Ecto neural progenitor cell (in vitro differentiated cells): ENCODE results near the gene RBM24.
"Not testable (repeated sequence)": the region's sequence is repeated elsewhere in the genome, so short reads cannot be mapped to it uniquely, and the experiment has no call there.

Experiments used
- DNase-seq: peaks from one replicate; pipeline ENCODE4 v3.0.0-alpha.2; 2018; ENCODE audit warnings: low spot score

The RBM24 gene

DNA sequence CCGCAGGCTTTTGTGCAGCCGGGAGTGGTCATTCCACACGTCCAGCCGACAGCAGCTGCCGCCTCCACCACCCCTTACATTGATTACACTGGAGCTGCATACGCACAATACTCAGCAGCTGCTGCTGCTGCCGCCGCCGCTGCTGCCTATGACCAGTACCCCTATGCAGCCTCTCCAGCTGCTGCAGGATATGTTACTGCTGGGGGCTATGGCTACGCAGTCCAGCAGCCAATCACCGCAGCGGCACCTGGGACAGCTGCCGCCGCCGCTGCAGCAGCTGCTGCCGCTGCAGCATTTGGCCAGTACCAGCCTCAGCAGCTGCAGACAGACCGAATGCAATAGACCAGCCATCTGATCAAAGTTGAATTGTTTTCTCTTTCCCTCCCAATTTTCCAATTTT lies 10.6 kb downstream of the RBM24 start:
- no peak for DNase-seq

DNA sequence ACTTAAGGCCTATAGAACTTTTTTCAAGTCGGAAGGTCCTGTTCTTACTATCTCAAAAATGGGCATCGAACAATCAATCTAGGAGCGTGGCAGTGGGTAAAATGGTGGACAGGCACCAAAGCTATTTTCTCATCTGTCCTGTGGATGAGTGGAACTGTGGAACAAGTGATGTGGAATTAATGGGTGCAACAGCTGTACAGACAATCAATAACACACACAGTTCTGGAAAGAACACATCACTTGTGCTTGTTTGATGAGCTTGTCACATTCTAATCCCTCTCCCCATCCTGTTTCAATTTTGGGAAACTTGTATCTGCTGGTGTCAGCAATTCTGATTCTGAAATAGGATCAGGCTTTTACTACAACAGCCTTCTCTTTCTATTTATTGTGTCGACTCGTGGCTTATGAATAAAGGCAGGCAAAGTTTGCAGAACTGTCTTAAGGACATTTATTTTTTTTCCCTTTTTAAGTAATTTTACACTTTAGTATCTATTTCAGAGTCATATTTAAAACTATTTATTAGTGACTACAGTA lies 11.5 kb downstream of the RBM24 start:
- no peak for DNase-seq

DNA sequence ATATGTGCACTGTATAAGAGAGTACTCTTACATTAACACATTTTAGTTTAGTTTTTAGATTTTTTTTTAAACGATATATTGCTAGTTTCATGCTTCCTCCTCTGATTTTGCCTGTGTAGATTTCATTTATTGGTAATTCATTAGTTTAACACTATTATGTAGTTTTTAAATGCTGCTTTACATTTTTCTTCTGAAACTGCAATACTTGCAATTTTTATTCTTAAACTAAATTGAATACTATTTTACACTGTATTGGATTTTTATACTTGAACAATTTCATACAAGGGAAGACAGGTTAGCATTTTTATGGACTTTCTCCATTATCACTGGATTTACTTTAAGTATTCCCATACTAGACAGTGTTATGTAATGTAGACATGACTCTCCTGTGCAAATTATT lies 12.2 kb downstream of the RBM24 start:
- no peak for DNase-seq

DNA sequence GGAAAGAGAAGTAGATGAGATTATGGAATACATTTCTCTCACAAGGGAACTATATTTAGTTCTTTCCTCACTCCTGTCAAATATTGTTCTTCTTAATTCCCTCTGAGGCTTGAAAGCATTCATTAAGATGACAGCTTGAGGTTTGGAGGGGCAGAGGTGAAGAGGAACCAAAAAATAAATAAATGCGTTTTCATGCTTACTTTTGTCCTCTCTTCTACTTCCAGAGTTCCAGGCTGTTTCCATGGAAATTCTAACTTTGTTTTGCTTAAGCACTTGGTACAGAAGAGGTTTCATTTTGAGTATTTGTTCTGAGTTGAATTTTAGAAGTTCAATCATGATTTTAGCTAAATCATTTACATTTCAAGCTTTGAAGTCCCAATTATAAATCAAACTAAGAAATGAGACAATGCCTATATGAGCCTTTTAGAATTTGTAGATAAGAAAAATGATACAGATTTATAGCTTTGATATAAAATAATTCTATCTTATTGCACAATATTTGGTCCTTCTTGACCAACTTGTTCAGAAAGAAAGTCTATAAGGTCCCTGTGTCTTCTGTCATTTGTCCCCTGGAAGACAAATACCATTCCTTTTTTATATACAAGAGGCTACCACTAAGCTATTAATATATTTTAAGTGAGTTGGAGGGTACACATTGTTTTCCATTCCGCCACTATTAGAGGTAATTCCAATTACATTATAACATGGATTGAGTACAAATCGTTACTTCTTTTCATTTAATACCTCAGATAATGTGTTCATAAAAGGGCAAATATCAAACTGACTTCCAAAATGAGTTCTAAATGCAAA lies 16.3 kb downstream of the RBM24 start:
- no peak for DNase-seq

DNA sequence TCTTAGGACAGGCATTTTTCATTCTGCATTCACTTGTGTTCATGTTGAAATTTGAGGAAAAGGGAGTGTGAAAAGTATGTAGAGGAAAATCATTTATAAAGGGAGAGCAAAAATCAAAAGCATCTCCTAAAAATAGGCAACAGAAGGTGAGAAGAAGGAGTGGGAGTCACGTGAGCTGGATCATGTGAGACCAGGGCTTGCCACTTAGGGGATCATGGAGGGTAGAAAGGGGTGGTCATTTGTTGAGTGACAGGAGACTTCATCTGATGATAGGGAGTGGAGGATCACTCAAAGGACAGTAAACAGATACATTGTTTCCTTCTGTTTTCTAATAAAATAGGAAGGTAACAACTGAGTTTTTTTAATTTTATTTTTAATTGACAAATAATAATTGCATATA lies 17.1 kb downstream of the RBM24 start:
- DNase-seq, result no peak

DNA sequence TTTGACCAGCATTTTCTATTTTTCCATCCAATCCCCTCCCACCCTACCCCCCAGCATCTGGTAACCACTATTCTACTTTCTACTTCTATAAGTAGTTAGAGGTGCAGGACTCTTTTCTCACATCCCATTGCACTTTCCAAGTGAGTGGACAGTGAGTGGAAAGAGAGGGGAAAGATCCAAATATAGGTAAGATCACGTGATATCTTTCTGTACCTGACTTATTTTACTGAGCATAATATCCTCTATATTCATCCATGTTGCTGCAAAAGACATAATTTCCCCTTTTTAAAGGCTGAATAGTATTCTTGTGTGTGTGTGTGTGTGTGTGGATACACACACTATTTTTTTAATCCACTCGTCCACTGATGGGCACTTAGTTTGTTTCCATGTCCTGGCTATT lies 18.1 kb downstream of the RBM24 start:
- no peak for DNase-seq

DNA sequence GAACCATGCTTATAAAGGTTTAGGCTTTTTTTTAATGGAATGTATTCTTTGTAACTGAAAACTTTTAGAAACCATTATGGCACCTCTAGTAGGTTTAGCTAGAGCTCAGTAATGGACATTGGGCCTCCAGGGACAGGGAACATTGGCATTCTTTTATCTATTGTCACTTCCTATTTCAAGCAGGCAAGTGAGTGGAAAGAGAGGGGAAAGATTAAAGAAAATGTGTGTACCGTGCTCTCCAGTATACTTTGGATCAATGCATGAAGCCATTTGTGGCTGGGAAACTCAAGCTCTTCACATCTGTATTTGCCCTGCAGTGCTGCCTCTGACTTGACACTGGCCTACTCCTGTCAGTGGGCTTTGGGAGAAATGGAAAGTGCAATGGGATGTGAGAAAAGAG lies 18.6 kb downstream of the RBM24 start:
- DNase-seq, result no peak

DNA sequence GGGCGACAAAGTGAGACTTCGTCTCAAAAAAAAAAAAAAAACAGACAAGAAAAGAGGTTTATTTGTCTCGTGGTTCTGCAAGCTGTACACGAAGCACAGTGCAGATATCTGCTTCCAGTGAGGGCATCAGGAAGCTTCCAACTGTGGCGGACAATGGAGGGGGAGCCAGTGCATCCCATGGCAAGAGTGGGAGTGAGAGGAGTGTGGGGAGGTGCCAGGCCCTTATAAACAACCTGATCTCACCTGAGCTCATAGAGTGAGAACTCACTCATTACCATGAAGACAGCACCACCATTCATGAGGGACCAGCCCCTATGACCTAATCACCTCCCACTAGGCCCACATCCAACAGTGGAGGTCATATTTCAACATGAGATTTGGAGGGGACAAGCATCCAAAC lies 19.5 kb downstream of the RBM24 start:
- DNase-seq, result no peak

DNA sequence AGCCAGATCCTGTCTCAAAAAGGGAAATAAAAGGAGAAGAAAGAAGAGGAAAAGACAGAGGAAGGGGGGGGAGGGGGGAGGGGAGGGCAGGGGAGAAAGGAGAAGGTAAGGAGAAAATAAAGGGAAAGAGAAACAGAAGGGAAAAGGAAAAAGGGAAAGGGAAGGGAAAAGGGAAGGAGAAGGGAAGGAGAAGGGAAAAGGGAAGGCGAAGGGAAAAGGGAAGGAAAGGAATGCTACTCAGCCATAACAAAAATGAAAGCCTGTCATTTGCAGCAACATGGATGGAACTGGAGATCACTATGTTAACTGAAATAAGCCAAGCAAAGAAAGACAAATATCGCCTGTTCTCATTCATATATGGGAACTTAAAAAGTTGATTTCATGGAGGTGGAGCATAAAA lies 22.3 kb downstream of the RBM24 start:
- DNase-seq, result no peak

DNA sequence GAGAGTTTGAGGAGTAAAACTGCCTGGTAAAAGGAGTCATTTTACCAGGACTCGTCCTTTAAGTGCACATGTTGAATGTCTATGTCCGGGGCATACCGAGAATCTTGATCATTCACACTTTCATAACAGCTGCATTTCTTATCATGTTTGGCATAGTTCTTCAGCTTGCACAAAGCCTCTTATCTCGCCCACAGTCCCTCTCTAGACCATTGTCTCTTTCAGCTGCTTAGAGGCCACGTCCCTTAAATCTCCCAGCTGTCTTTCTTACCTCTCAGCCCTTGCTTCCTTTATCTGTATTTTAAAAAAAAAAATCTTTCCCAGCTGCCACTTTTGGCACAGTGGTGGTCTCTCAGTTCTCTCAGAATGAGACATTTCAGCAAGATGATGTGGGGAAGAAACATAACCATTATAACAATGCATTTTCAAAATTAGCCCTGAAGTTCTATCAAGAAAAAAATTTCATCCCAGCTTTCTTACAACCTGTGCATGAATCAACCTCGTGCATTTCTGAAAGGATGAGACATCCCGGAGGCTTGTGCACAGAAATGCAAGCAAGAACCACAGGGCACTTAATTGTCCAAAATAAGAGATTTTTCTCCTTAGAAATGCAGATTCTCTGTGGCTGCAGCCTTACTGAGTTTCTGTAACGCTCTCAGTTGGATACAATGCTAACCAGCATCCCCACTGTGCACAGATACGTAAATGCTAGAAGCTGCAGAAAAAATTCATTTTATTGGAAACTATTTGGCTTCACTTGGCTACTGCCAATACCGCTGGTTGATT lies 24.2 kb downstream of the RBM24 start:
- no peak for DNase-seq

DNA sequence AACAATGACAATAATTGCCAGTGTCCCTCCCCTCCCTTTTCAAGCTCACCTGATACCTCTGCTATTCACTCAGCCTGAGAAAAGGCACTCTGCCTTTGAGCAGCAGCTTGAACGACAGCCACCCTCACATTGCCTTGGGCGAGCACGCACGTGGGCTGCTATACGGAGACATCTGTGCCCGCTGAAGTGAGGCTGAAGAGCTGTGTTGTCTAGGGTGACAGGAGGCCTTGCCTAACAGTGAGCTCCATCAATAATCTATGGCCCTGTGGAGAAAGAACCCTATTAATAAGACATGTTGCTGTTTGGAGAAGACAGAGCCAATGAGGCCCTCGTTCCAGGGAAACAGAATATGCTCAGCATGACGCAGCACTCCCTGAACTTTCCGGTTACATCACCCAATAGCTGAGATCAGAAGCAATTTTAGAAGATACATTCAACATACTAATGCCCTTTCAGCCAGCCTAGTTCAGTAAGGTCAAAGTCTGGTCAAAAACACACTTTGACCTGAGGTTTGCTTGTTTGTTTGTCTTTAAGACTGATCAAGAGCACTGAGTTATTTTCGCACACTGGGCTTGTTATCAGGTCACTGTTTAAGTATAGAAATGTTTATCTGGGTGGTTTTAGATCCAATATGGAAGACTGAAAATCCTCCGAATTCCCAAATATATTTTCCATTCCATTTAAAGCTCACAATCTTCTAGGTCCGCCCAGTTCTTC lies 30.6 kb downstream of the RBM24 start:
- no peak for DNase-seq

DNA sequence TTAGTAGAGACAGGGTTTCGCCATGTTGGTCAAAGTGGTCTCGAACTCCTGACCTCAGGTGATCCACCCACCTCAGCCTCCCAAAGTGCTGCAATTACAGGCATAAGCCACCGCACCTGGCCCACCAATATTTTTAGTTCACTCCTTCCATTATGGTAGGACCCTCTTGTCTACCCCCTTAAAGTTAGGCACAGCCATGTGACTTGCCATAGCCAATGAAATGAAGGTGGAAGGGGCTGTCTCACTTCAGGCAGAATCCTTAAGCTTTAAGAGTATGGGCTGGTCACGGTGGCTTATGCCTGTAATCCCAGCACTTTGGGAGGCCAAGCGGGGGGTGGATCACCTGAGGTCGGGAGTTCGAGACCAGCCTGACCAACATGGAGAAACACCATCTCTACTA lies 32.1 kb downstream of the RBM24 start:
- DNase-seq, result not testable (repeated sequence)

DNA sequence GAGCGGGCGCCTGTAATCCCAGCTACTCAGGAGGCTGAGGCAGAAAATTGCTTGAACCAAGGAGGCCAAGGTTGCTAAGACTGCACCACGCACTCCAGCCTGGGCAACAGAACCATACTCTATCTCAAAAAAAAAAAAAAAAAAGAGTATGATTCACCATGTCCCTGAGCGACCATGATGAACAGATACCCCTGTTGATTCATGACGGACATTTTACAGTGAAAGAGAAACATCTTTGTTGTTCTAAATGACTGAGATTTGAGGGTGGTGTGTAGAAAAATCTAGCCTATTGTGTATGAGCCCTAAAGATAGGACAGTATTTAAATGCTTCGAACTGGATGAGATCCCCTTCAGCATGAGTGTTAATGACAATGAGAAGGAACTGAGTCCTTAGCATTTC lies 32.8 kb downstream of the RBM24 start:
- DNase-seq, result no peak

DNA sequence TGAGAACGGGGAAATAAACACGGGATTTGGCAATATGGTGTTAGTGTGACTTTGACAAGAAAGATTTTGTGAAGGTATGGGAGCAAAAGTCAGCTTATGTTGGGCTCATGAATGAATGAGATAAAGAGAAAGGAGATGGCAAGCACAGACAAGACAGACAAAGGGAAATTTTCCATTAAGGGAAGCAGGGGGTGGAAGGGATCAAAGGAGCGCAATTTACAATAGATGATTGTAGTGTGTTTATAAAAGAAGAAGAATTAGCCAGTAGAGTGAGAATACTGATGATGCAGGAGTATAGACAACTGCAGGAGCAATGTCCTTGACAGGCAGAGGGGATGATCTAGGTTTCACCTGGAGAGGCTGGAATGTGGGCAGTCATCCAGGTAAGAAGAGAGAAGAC lies 34.1 kb downstream of the RBM24 start:
- DNase-seq, result no peak

DNA sequence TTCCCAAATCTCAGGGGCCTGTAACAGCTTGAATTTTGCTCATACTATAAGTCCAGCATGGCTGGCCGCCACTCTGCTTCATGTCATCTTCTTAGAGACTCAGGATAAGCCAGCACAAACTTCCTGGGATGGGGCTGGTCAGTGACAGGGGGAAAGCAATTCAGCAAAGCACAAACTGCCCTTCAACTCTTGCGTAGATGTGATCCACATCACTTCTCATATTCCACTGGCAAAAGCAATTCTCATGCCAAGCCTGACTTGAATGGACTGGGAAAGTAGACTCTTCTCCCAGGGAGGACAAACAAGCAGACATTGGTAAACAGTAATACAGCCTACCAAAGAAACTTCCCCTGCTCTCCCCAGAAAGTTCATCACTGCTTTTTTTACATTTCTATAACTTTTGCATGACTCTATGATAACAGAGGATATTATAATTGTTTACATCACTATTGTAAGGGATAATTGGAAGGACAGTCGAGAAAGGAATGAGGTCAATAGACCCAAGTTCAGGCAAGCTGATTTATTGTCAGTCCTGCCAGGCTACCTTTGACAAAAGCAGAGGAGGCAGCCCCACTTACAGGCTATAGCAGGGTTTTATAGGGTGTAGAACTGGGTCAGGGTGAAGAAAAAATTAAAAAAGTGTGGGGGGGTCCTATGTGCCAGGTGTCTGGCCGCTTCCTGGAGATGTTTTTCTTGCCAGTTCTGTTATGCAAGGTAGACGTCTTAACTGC lies 37.4 kb downstream of the RBM24 start:
- no peak for DNase-seq

DNA sequence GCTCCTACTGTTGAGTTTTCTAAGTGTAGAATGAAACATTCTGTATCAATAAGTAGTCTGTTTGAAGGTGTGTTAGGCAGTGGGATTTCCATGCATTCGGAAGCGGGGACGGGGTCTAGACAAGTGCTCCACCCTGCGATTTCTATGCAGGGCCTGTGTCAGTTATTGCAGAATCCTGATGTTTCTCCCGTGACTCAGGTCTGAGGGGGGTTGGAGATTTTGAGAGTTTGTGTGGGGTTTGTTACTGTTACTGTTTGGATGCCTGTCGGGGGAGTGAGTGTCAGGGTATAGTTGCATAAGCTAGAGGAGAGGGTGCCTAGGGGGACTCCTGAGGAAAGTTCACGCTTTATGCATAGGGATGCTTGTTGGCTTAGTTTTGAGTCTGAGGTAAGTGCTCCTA lies 39.1 kb downstream of the RBM24 start:
- not testable (repeated sequence) for DNase-seq

DNA sequence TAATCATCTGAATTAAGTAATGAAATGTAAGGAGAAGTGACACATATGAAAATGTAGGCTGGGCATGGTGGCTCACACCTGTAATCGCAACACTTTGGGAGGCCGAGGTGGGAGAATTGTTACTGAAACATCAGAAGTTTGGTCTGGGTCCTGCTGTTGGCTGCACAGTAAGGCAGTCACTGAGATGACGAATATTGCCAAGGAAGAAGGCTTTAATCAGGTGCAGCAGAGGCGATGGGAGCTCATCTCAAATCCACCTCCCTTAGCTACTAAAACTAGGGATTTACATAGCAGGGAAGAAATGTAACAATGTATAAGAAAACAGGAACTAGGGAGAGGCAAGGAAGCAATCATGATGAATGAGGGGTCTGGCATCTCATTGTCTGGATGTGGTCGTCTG lies 50.1 kb downstream of the RBM24 start:
- no peak for DNase-seq

DNA sequence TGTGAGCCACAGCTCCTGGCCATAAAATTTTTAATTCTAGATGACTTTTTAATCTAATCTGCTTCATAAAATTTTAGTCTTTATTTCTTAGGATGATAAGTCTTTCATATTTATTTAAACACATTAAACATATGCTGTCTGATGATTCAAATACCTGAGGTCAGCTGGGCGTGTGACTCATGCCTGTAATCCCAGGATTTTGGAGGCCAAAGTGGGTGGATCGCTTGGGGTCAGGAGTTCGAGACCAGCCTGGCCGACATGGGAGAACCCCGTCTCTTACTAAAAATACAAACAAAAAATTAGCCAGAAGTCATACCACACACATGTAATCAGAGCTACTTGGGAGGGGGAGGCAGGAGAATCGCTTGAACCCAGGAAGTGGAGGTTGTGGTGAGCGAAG lies 53.1 kb downstream of the RBM24 start:
- no peak for DNase-seq

DNA sequence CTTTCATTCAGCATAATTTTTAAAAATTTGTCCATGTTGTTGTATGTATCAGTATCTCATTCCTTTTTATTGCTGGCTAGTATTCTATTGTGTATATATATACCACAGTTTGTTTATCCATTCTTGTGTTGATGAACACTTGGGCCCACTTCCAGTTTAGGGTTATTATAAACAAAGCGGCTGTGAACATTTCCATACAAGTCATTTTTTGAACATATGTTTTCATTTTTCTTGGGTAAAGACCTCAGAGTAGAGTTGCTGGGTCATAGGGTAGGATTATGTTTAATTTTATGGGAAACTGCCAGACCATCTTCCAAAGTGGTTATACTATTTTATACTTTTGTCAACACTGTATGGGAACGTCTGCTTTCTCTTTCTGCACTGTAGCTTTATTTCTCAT lies 55.3 kb downstream of the RBM24 start:
- no peak for DNase-seq

DNA sequence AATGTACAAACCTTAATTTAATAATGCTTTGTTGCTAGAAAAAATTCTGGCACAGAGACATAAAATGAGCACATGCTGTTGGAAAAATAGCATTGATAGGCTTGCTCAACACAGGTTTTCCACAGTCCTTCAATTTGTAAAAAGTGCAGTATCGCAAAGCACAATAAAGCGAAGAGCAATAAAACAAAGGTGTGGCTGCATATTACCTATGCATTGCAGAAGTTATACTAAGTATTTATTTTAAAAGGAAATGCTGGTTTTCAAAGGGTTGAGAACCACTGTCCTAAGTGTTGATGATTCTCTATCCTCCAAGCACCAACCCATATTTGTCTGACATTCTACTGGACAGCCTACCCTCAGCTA lies 58.1 kb downstream of the RBM24 start:
- DNase-seq, result no peak

DNA sequence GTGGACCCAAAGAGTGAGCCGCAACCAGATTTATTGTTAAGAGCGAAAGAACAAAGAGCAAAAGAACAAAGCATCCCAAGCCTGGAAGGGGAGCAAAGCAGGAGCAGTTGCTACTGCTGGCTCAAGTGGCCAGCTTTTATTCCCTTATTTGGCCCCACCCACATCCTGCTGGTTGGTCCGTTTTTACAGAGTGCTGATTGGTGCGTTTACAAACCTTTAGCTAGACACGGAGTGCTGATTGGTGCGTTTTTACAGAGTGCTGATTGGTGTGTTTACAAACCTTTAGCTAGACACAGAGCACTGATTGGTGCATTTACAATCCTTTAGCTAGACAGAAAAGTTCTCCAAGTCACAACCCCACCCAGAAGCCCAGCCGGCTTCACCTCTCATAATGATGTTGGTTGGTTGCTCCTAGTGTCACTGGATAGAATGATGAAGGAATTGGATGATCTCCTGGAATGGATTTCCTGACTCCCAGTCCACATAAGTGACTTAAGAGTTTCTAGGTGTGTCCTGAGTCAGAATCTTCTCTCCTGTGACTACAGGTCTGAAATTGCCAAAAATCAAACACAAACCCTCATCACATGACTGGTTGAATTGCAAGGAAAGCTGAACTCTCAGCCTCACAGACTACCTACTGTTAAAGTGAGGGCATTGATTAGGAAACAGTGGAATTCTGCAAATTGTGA lies 60.1 kb downstream of the RBM24 start:
- DNase-seq, result no peak

DNA sequence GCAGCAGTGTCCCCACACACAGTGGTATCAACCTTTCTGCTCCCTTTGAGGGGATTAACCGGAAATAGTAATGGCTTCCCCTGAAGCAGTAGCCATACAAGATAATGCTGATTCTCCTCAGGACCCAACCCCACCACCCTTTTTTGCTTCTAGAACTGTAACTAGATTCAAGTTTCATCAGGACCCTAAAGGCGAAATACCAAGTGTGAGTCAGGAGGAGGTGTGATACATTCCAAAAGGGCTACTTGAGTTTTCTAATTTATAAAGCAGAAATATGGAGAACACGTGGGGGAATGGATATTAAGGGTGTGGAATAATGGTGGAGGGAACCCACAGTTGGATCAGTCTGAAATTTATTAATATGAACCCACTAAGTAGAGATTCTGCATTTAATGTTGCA lies 60.7 kb downstream of the RBM24 start:
- DNase-seq, result no peak
